Kidney capillary endothelial cell (primary cell): ENCODE results near the gene SYT14.
"Not testable (repeated sequence)": the region's sequence is repeated elsewhere in the genome, so short reads cannot be mapped to it uniquely, and the experiment has no call there.

Experiments used
- DNase-seq: peaks from one replicate; pipeline ENCODE4 v3.0.0-alpha.2; 2018; ENCODE audit warnings: low spot score

The SYT14 gene

GRCh38 chr1:210025870-210026269, 87.9 kb downstream of the SYT14 start:
- DNase-seq: no peak

DNA sequence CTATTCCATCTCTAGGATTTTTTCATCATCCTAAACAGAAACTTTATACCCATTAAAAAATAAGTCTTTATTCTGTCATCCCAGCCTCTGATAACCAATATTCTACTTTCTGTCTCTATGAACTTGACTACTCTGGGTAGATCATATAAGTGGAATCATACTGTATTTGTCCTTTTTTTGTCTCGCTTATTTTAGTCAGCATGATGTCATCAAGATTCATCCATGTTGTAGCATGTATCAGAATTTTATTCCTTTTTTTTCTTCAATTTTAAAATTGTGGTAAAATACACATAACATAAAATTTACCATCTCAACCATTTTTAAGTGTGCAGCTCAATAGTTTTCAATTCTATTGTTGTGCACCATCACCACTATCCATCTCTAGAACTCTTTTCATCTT, 90.0 kb downstream of the SYT14 start:
- no peak for DNase-seq

GRCh38 chr1:210031473-210031872, 93.5 kb downstream of the SYT14 start:
- no peak for DNase-seq

DNA sequence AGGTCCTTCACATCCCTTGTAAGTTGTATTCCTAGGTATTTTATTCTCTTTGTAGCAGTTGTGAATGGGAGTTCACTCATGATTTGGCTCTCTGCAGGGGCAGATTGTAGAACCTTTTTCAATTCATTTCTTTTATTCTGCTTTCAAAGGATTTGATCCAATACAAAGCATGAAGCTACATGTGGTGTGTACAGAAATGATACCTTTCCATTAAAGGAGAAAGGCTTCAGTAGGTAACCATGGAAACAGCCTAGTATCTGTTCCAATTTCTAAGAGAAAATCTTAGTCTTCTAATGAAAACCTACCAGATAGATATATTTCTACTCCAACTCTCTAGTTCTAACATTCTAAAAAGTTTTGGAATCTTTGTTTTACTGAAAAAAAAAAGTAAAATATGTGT, 105.0 kb downstream of the SYT14 start:
- DNase-seq: no peak

DNA sequence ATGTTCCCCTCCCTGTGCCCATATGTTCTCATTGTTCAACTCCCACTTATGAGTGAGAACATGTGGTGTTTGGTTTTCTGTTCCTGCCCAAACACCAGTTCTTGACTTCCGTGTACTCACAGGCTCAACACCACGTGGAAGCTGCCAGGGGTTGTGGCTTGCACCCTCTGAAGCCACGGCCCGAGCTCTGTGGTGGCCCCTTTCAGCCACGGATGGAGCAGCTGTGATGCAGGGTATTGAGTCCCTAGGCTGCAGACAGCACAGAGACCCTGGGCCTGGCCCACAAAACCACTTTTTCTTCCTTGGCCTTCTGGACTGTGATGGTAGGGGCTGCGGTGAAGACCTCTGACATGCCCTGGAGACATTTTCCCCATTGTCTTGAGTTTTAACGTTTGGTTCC, 111.6 kb downstream of the SYT14 start:
- DNase-seq: no peak

- DNase-seq: not testable (repeated sequence)
Measured at GRCh38 chr1:210050491-210050890, 112.5 kb downstream of the SYT14 start.

DNA sequence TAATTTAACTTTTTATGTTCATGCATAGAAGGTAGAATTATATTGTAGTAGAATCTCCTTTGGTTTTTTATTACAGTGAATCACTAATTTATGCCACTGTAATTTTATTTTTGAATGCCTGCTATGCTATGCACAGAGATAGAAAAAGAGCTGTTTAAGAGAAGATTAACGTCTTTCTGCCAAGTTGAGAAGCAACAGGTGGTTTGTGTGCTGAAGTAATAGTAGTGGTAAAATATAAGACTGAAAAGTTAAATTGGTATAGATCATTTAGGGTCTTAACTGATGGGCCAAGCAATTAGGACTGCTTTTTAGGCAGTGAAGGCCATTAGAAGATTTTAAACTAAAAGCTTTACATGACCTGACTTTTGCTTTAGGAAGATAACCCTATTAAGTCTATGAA, 115.1 kb downstream of the SYT14 start:
- DNase-seq: no peak

DNA sequence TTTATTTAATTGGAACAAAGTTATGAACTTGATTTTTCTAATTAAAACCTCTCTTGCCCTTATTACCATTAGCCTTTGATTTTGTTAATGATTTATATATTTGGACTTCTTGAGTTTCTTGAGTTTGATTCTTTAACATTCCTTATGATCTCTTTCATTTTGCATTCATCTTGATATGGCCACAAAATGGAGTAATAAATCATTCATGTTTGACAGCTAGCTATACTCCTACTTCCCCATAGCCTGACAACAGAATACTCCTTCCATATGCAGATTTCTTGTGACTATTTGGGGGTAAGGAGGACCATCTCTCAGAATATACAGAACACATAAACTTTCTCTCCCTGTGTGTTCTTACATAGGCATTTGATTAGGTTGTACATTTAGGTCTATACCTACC, 119.6 kb downstream of the SYT14 start:
- DNase-seq: no peak

DNA sequence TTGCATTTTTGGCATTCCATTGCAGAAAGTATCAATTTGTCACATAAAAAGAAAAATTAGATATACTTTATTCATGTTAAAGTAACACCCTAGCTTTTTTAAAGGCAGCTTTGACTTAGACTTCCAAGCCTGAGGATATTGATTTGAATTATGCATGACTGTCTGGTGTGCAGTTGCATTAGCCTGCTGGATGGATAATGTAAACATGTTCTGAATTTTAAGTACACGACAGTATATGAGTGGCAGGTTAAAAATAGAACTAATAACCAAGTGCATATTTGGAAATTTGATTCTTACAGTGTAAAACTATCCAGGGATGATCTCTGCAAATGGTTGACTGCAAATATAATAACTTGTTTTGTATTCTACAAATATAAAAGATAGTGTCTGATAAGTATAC, 124.0 kb downstream of the SYT14 start:
- no peak for DNase-seq

- no peak for DNase-seq
Measured at GRCh38 chr1:210070531-210070930, 132.5 kb downstream of the SYT14 start.

DNA sequence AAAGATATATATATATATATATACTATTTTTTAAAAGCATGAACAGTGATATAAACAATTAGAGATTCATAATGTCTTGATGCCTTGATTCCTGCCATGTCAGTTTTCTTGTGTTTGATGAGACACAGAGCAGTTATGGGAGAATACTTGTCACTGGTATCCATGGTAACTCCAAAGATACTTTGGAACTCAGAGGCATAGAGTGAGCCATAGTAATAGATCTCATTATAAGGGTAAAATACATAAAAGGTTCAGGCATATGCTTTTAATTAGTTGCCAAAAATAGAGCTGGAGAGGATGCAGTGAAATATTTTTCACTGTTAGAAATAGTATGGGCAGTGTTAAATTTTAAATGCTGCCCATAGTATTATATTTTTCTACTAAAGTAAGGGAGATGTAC, 134.1 kb downstream of the SYT14 start:
- DNase-seq: no peak

GRCh38 chr1:210072896-210073504, 135.0 kb downstream of the SYT14 start:
- no peak for DNase-seq

- no peak for DNase-seq
Measured at GRCh38 chr1:210074904-210075303, 136.9 kb downstream of the SYT14 start.

- DNase-seq: no peak
Measured at GRCh38 chr1:210076620-210077019, 138.6 kb downstream of the SYT14 start.

DNA sequence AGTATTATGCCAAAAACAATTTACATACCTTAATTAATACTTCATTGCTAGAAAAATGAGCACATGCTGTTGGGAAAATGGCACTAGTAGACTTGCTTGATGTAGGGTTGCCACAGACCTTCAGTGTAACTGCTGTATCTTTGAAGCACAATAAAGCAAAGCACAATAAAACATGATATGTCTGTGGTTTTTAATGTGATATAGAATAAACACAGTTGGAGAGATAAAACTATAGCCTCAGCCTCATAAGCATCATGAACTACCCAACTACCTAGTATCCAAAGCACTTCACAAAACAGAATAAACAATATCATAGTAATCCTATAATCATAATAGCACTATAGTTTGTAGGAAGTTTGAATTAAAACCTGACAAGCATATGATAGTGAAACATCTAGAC, 143.5 kb downstream of the SYT14 start:
- DNase-seq: no peak

- DNase-seq: no peak
Measured at GRCh38 chr1:210085359-210085758, 147.3 kb downstream of the SYT14 start.

- no peak for DNase-seq
Measured at GRCh38 chr1:210087058-210087457, 149.0 kb downstream of the SYT14 start.

DNA sequence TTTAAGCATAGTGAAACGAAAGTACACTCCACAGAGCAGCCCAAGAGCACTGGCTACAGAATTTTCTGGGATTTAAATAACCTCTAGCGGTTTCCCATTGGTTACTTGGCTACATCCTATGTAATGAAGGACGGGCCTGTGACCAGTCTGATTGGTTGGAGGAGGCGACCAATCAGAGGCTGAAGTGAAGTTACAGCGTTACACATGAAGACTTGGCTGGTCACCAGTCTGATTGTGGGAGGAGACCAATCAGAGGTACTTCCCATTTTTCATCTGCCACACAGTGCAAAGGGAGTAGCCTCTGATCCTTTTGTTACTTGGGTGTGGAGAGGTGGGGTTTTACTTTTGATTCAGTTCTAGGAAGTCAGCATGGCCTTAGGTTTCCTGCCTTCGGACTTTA, 151.8 kb downstream of the SYT14 start:
- no peak for DNase-seq

DNA sequence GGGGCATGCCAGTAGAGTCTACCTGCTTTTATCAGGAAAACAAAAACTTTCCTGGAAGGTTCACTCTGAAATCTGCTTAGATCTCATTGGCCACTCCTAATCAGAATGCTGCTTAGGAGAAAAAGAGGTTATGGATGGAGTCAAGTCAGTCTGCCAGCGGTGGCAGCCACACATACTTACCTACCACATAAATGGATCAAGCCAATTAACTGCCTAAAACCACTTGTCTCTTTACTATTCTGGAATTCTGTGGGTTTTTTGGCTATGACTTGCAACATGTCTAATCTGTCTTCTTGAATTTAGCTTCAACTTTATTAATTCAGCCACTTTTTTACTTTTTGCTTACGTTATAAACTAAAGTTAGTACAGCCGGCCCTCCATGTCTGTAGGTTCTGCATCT, 154.3 kb downstream of the SYT14 start:
- no peak for DNase-seq

- DNase-seq: no peak
Measured at GRCh38 chr1:210093461-210093860, 155.4 kb downstream of the SYT14 start.

DNA sequence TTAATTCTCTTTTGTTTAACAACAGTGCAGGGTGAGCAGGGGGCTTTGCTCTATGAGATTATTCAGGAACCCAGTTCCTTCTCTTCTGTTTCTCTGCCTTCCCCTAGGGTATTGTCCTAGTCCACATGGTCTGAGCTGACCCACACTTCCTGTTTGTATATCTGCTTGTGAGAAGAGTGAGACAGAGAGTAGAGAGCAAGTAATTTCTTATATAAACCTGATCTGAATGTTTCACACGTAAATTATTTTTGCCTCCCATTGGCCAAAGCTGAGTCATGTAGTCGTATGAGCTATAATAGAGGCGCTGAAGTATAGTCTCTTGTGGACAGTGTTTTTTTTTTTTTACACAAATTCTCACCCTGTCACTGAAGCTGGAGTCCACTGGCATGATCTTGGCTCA, 160.3 kb downstream of the SYT14 start:
- no peak for DNase-seq

- DNase-seq: no peak
Measured at GRCh38 chr1:210099921-210100320, 161.9 kb downstream of the SYT14 start.

DNA sequence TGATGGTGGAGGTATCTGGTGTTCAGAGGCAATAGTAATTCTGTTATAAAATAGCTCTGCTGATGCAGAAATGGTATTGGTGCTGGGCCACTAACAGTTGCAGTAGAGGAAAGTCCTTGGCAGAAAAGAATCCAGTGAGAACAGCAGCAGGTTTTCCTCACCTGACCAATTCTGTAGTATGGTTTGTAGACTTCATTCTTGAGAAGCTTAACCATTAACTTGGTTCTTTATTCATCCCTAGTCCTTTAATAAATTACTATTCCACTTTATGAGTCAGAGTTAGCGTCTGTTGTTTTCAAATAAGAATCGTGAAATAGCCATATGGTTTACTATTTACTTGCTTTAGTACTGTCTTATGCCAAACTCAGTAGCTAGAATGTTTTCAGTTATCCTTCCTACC, 166.1 kb downstream of the SYT14 start:
- no peak for DNase-seq

DNA sequence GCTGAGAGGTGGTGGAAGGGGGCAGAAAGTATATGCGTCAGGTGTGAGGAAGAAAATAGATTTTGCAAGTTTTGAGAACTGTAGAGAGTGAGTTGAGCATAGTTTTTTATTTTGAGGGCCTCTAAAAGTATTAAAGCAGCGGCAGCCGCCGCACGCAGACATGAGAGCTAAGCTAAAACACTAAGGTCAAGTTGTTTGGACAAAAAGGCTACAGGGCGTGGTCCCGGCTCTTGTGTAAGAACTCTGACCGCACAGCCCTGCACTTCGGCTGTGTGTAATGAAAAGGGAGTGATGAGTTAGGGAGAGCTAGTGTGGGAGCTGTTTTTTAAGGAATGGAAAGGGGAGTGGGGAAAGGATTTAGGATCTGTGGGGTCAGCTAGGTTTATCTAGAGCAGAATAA, 174.9 kb downstream of the SYT14 start:
- not testable (repeated sequence) for DNase-seq

DNA sequence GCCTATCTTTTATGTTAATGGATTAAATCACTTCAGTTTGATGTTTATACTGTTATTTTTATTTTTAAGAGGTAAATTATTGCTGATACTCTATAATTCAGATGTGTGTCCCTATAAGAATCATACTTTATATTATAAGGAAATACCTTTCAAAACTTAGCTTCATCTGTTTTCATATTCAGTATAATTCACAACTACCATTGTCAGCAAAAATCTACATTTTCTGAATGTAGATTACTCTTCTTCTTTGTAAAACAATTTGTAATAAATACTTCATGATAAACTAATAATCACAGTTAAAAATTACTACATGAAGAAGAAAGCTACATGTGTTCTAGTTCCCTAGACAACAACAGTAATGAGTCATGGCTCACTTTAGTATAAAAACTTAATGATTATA, 179.2 kb downstream of the SYT14 start:
- DNase-seq: no peak
